GM12878 (cell line): ENCODE data around the gene SERPINH1. TPM values are rescaled to one million over a fixed set of nuclear protein-coding genes. Genes with fewer than 3 reads are reported as not detected.

Source experiments
- ATAC-seq: fragments of 200-7000 bp; cut with Tn5 transposase; 3 replicates; pipeline ENCODE4 v1.9.1; 2020; ENCODE audit warnings: mild to moderate bottlenecking, moderate library complexity
- BruUV-seq: library from RNA; stranded (reverse); fragments of 400-500 nt; replicated peaks from 2 replicates; lab custom pipeline; 2021; lab: Mats Ljungman, UMichigan
- CTCF ChIA-PET: fragments of 300-600 bp; sonication (Branson Sonifier 250); formaldehyde crosslinking; extraction: SDS; loops from one replicate; lab custom pipeline; 2021; ENCODE audit warnings: inconsistent platforms; lab: Yijun Ruan, JAX
- POLR2A ChIA-PET: fragments of 350-600 bp; formaldehyde crosslinking; extraction: SDS; loops from one replicate; lab custom pipeline; 2021; ENCODE audit warnings: inconsistent platforms; lab: Charles Lee
- RAD21 ChIA-PET: fragments of 300-600 bp; sonication (Branson Sonifier 250); formaldehyde crosslinking; loops from one replicate; lab custom pipeline; 2023; ENCODE audit warnings: antibody characterized with exemption; ENCODE audit not compliant: unreplicated experiment; lab: Charles Lee
- SMC1A ChIA-PET: fragments of 300-600 bp; sonication (Branson Sonifier 250); formaldehyde crosslinking; loops from one replicate; lab custom pipeline; 2023; ENCODE audit not compliant: unreplicated experiment, uncharacterized antibody; lab: Charles Lee
- DNase-seq: peaks from one replicate; pipeline ENCODE4 v3.0.0-alpha.2; 2011; ENCODE audit warnings: low read depth, low spot score
- FAIRE-seq: peaks from 3 replicates; lab custom pipeline; 2011; peaks lifted over from hg19 to GRCh38; lab: Jason Lieb, UNC
- H2AFZ ChIP-seq: 2 replicates; pipeline ENCODE4 v1.6.0; 2011; ENCODE audit warnings: low read depth, low read length, control low read depth; ENCODE audit not compliant: control insufficient read depth
- H3K27ac ChIP-seq: 2 replicates; pipeline ENCODE4 v1.5.1; 2011; ENCODE audit warnings: control low read depth; ENCODE audit not compliant: control insufficient read depth, insufficient read depth
- H3K27me3 ChIP-seq, 2 experiments: replicated peaks in 1 of 2; 2 replicates each; pipeline versions ENCODE4 v1.6.0 to v1.6.1; 2011; ENCODE audit warnings: low read length in 1 of 2; ENCODE audit not compliant: control insufficient read depth in 2 of 2, insufficient read depth in 2 of 2
- H3K36me3 ChIP-seq, 2 experiments: 2 replicates each; pipeline ENCODE4 v1.5.1; 2011; ENCODE audit warnings: low read length in 1 of 2; ENCODE audit not compliant: control insufficient read depth in 2 of 2, insufficient read depth in 2 of 2
- H3K4me1 ChIP-seq: 2 replicates; pipeline ENCODE4 v1.6.1; 2011; ENCODE audit warnings: mild to moderate bottlenecking, low read length, moderate library complexity, mixed read lengths; ENCODE audit not compliant: control insufficient read depth, insufficient read depth
- H3K4me2 ChIP-seq: 2 replicates; pipeline ENCODE4 v1.6.0; 2011; ENCODE audit warnings: control low read depth; ENCODE audit not compliant: control insufficient read depth, insufficient read depth
- H3K4me3 ChIP-seq: fragments of 200-600 bp; sonication (generic); 2 replicates; pipeline ENCODE4 v1.5.1; 2016
- H3K79me2 ChIP-seq: 2 replicates; pipeline ENCODE4 v1.6.0; 2011; ENCODE audit warnings: low read length; ENCODE audit not compliant: control insufficient read depth, insufficient read depth
- H3K9ac ChIP-seq: 2 replicates; pipeline ENCODE4 v1.8.0; 2011; ENCODE audit warnings: low read length, control low read depth, mixed read lengths; ENCODE audit not compliant: control insufficient read depth, insufficient read depth
- H3K9me3 ChIP-seq: replicated peaks from 3 replicates; pipeline ENCODE4 v1.5.1; 2011; ENCODE audit warnings: mild to moderate bottlenecking, low read length; ENCODE audit not compliant: control insufficient read depth, insufficient read depth
- H4K20me1 ChIP-seq: 2 replicates; pipeline ENCODE4 v1.6.0; 2011; ENCODE audit not compliant: control insufficient read depth, insufficient read depth
- BCL11A ChIP-seq: IDR thresholded peaks from 2 replicates; pipeline ENCODE4 v1.6.1; 2011; ENCODE audit warnings: low read depth, low read length
- BHLHE40 ChIP-seq, 2 experiments: fragments of 450-650 bp in 1 of 2; IDR thresholded peaks; 2 replicates each; pipeline ENCODE4 v1.6.1; 2011 to 2017; ENCODE audit warnings: low read depth in 2 of 2, borderline replicate concordance in 1 of 2, improper control_type of control experiment in 1 of 2, low read length in 1 of 2, mild to moderate bottlenecking in 1 of 2
- EZH2 ChIP-seq: IDR thresholded peaks from 2 replicates; pipeline ENCODE4 v1.6.1; 2012; ENCODE audit warnings: low read depth, mild to moderate bottlenecking, control low read depth, inconsistent platforms, low read length, borderline replicate concordance; ENCODE audit not compliant: control insufficient read depth
- IRF4 ChIP-seq: IDR thresholded peaks from 2 replicates; pipeline ENCODE4 v1.6.1; 2011; ENCODE audit warnings: low read depth, low read length
- KAT2A ChIP-seq: conservative IDR thresholded peaks from 2 replicates; pipeline ENCODE4 v1.6.1; 2011; ENCODE audit warnings: low read depth, low read length; ENCODE audit not compliant: control insufficient read depth
- KLF5 ChIP-seq: fragments of 450-650 bp; IDR thresholded peaks from 2 replicates; pipeline ENCODE4 v1.6.1; 2014; ENCODE audit warnings: mild to moderate bottlenecking; ENCODE audit not compliant: partially characterized antibody
- POLR2A ChIP-seq: IDR thresholded peaks from 2 replicates; pipeline ENCODE4 v1.6.1; 2011; ENCODE audit warnings: low read depth, mild to moderate bottlenecking, low read length
- REST ChIP-seq: IDR thresholded peaks from 2 replicates; pipeline ENCODE4 v1.6.1; 2012; ENCODE audit warnings: mild to moderate bottlenecking, low read depth, low read length
- RFX5 ChIP-seq: IDR thresholded peaks from 2 replicates; pipeline ENCODE4 v1.6.1; 2011; ENCODE audit warnings: low read depth, low read length, improper control_type of control experiment
- SMAD5 ChIP-seq: IDR thresholded peaks from 2 replicates; pipeline ENCODE4 v1.6.1; 2016; ENCODE audit warnings: antibody characterized with exemption, low read depth
- SUZ12 ChIP-seq: fragments of 200-600 bp; sonication (generic); IDR thresholded peaks from one replicate; pipeline ENCODE4 v1.6.1; 2018; ENCODE audit warnings: antibody characterized with exemption, mild to moderate bottlenecking; ENCODE audit not compliant: unreplicated experiment
- TCF12 ChIP-seq: IDR thresholded peaks from 2 replicates; pipeline ENCODE4 v1.6.1; 2011; ENCODE audit warnings: low read depth, mild to moderate bottlenecking, low read length
- TCF7 ChIP-seq: IDR thresholded peaks from 2 replicates; pipeline ENCODE4 v1.6.1; 2014; ENCODE audit warnings: antibody characterized with exemption, borderline replicate concordance
- ZNF384 ChIP-seq: IDR thresholded peaks from 2 replicates; pipeline ENCODE4 v1.6.1; 2012; ENCODE audit warnings: low read depth, mild to moderate bottlenecking, low read length, improper control_type of control experiment, borderline replicate concordance
- ZNF592 ChIP-seq: fragments of 450-650 bp; IDR thresholded peaks from 2 replicates; pipeline ENCODE4 v1.6.1; 2017; ENCODE audit warnings: mild to moderate bottlenecking, moderate library complexity
- ZSCAN29 ChIP-seq: fragments of 450-650 bp; IDR thresholded peaks from 2 replicates; pipeline ENCODE4 v1.6.1; 2017; ENCODE audit warnings: mild to moderate bottlenecking, moderate library complexity
- WGBS: methylation state at CpG from one replicate; pipeline ENCODE4 v1.1.6; 2016; ENCODE audit warnings: low lambda C conversion rate; ENCODE audit not compliant: insufficient replicate concordance, insufficient coverage; ENCODE audit errors: missing lambda C conversion rate; 5-methylcytosine and 5-hydroxymethylcytosine counted together
- in situ Hi-C: fragments of 300-500 bp; cut with MboI; formaldehyde crosslinking; loops from 9 replicates; pipeline ENCODE4 v1.14.3; 2018; ENCODE audit warnings: mixed read lengths
- intact Hi-C: fragments of 100-400 bp; cut with micrococcal nuclease; formaldehyde crosslinking; loops from one replicate; pipeline ENCODE4 v1.14.2; 2022; ENCODE audit not compliant: unreplicated experiment
- polyA plus RNA-seq, 11 experiments: library from polyadenylated mRNA; depleted of rRNA in 4 of 11; unstranded in 6 of 11; stranded (reverse) in 5 of 11; fragments of >200 nt; fragmentation: Nextera tagmentation in 4 of 11; fragmentation: Illumina TruSeq in 1 of 11; extraction: Ambion mirVana in 4 of 11; extraction: Trizol in 1 of 11; gene quantifications; 1 replicate in 1 of 11; 2 replicates in 10 of 11; pipeline versions ENCODE4 v1.2.1 to v1.2.3, GENCODE V29; 2011 to 2016; ENCODE audit warnings: inconsistent platforms in 2 of 11, missing spikeins in 2 of 11, low read depth in 1 of 11
- total RNA-seq, 4 experiments: library from RNA; depleted of rRNA in 3 of 4; stranded (reverse); fragments of >200 nt in 3 of 4; fragmentation: Illumina TruSeq in 1 of 4; extraction: Trizol in 1 of 4; gene quantifications; 2 replicates each; pipeline versions ENCODE4 v1.2.1 to v1.2.3, GENCODE V29; 2013 to 2021

The SERPINH1 gene
- total and polyA plus RNA-seq, 10 of the 15 experiments (the other 5 are each of a cell fraction or from before 2014, with no cell fraction given), result 0.34 to 19.8 (median 13.7) TPM

- Histone ChIP-seq H3K27me3 (no peaks in the 10 kb centered on the region), H3K27ac (no peak overlapping the region), H3K79me2 (no peaks in the 10 kb centered on the region), H3K9ac (no peak overlapping the region)
- no peak for FAIRE-seq
- intact Hi-C loops, result loop anchor here (10.0 kb wide), 1 partner anchor 175 kb away; the partner anchor contains the start of gene DGAT2
- TF ChIP-seq ZNF384, result no peak
- no peak for TF ChIP-seq POLR2A
- TF ChIP-seq BCL11A, result no peak
- TF ChIP-seq IRF4, result no peak
- no peak for TF ChIP-seq TCF12
- no peak for TF ChIP-seq EZH2
- no peak for TF ChIP-seq KLF5
- TF ChIP-seq REST, result no peak
- TF ChIP-seq ZSCAN29, result no peak
- no peak for TF ChIP-seq RFX5
- TF ChIP-seq SMAD5, result no peak
- no peak for TF ChIP-seq KAT2A
- no peak for TF ChIP-seq BHLHE40 (IDR thresholded peaks at IDR 0.05; ENCODE audit: borderline replicate concordance in 1 of 2, low read depth in 2 of 2, low read length in 1 of 2)
- TF ChIP-seq SUZ12, result no peak
- no peak for TF ChIP-seq ZNF592
- no peak for TF ChIP-seq TCF7
- TF ChIP-seq, all 136 proteins: peak for 0
- no peak overlapping the region for H3K4me2 ChIP-seq
- ChIA-PET CTCF (interaction anchor here (1.1 to 1.9 kb wide), 3 partner anchors 8 to 139 kb away, joined by 3 to 8 read pairs (median 6); no protein-coding TSS in a partner anchor), POLR2A (no interaction called here), RAD21 (no interaction called here), SMC1A (no interaction called here)
- DNase-seq, result no peak
- no TSS peak for BruUV-seq
- H3K36me3 ChIP-seq, result no peaks in the 10 kb centered on the region
- no peak for ATAC-seq
- no peak overlapping the region for H3K4me3 ChIP-seq
- no peaks in the 10 kb centered on the region for H4K20me1 ChIP-seq
- no peaks in the 10 kb centered on the region for H3K9me3 ChIP-seq
- no peak overlapping the region for H2AFZ ChIP-seq
- 6% methylated on average over 2 of the region's 2 CpGs for WGBS
- in situ Hi-C loops, result no loop called here
- H3K4me1 ChIP-seq, result no peaks in the 10 kb centered on the region
Measured at GRCh38 chr11:75589933-75590332, 27.9 kb downstream of the SERPINH1 start.
